Neural progenitor cell (in vitro differentiated cells): ENCODE measurements around the gene MFSD12.

ENCODE experiments used
- EZH2 ChIP-seq: fragments of 200-600 bp; sonication (generic); IDR thresholded peaks from 2 replicates; pipeline ENCODE4 v1.6.1; 2017; ENCODE audit warnings: antibody characterized with exemption, mild to moderate bottlenecking, moderate library complexity
- EZH2phosphoT487 ChIP-seq: fragments of 200-600 bp; sonication (generic); IDR thresholded peaks from 2 replicates; pipeline ENCODE4 v1.6.1; 2017; ENCODE audit warnings: antibody characterized with exemption
- TF ChIP-seq, protein P1 (sequence below): fragments of 200-600 bp; sonication (generic); IDR thresholded peaks from 2 replicates; pipeline ENCODE4 v1.5.1; 2017; ENCODE audit warnings: antibody characterized with exemption, mild to moderate bottlenecking

DNA sequence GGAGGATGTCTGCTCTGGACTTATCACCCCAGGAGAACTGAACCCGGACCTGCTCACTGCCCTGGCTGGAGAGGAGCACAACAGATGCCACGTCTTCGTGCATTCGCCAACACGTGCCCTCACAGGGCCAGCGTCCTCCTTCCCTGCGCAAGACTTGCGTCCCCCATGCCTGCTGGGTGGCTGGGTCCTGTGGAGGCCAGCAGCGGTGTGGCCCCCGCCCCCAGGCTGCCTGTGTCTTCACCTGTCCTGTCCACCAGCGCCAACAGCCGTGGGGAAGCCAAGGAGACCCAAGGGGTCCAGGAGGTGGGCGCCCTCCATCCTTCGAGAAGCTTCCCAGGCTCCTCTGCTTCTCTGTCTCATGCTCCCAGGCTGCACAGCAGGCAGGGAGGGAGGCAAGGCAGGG lies 21.8 kb downstream of the MFSD12 start:
- TF ChIP-seq, protein P1, sequence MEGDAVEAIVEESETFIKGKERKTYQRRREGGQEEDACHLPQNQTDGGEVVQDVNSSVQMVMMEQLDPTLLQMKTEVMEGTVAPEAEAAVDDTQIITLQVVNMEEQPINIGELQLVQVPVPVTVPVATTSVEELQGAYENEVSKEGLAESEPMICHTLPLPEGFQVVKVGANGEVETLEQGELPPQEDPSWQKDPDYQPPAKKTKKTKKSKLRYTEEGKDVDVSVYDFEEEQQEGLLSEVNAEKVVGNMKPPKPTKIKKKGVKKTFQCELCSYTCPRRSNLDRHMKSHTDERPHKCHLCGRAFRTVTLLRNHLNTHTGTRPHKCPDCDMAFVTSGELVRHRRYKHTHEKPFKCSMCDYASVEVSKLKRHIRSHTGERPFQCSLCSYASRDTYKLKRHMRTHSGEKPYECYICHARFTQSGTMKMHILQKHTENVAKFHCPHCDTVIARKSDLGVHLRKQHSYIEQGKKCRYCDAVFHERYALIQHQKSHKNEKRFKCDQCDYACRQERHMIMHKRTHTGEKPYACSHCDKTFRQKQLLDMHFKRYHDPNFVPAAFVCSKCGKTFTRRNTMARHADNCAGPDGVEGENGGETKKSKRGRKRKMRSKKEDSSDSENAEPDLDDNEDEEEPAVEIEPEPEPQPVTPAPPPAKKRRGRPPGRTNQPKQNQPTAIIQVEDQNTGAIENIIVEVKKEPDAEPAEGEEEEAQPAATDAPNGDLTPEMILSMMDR = no peak
- TF ChIP-seq EZH2 (no peak), EZH2phosphoT487 (no peak)
